Liver (tissue), 9 donors: ENCODE measurements around the gene LRCH3. TPM values are rescaled to one million over a fixed set of nuclear protein-coding genes. Genes with fewer than 3 reads are reported as not detected.

Experiments
- DNase-seq: peaks from one replicate; pipeline ENCODE4 v3.0.0-alpha.2; 2017; ENCODE audit warnings: low spot score
- H3K27ac ChIP-seq, 2 donors: one replicate each; pipeline ENCODE4 v1.7.0; 2013; ENCODE audit warnings: inconsistent platforms in 2 of 2, low read length in 2 of 2, control low read depth in 1 of 2, low read depth in 1 of 2, mild to moderate bottlenecking in 1 of 2
- H3K27me3 ChIP-seq, 4 donors: one replicate each; pipeline versions ENCODE4 v1.6.1 to v1.7.0; 2013; ENCODE audit warnings: low read length in 3 of 4, inconsistent platforms in 1 of 4, mild to moderate bottlenecking in 1 of 4, moderate library complexity in 1 of 4; ENCODE audit not compliant: control insufficient read depth in 4 of 4, insufficient read depth in 4 of 4
- H3K36me3 ChIP-seq, 4 donors: one replicate each; pipeline versions ENCODE4 v1.6.1 to v1.7.0; 2013; ENCODE audit warnings: low read length in 3 of 4, mild to moderate bottlenecking in 3 of 4, low read depth in 1 of 4, moderate library complexity in 1 of 4; ENCODE audit not compliant: control insufficient read depth in 4 of 4, insufficient read depth in 3 of 4
- H3K4me1 ChIP-seq, 4 donors: one replicate each; pipeline versions ENCODE4 v1.6.1 to v1.7.0; 2013; ENCODE audit warnings: low read length in 3 of 4, mild to moderate bottlenecking in 3 of 4, moderate library complexity in 1 of 4; ENCODE audit not compliant: control insufficient read depth in 4 of 4, insufficient read depth in 4 of 4
- H3K4me3 ChIP-seq, 3 donors: one replicate each; pipeline versions ENCODE4 v1.6.1 to v1.7.0; 2013; ENCODE audit warnings: low read length in 3 of 3, control low read depth in 1 of 3, low read depth in 1 of 3, mild to moderate bottlenecking in 1 of 3
- H3K9ac ChIP-seq, 2 donors: one replicate each; pipeline ENCODE4 v1.7.0; 2013; ENCODE audit warnings: low read length in 2 of 2, mild to moderate bottlenecking in 2 of 2, moderate library complexity in 2 of 2, control low read depth in 1 of 2, low read depth in 1 of 2
- H3K9me3 ChIP-seq, 4 donors: one replicate each; pipeline versions ENCODE4 v1.6.1 to v1.7.0; 2013; ENCODE audit warnings: low read length in 3 of 4; ENCODE audit not compliant: control insufficient read depth in 4 of 4
- EGR1 ChIP-seq, 2 donors: IDR thresholded peaks; 2 replicates each; pipeline ENCODE4 v1.6.1; 2016 to 2018; ENCODE audit warnings: antibody characterized with exemption in 2 of 2, low read depth in 2 of 2
- FOXA1 ChIP-seq: IDR thresholded peaks from 2 replicates; pipeline ENCODE4 v1.6.1; 2016; ENCODE audit warnings: antibody characterized with exemption
- FOXA2 ChIP-seq: IDR thresholded peaks from 2 replicates; pipeline ENCODE4 v1.6.1; 2016; ENCODE audit warnings: antibody characterized with exemption
- GABPA ChIP-seq, 2 donors: IDR thresholded peaks in 1 of 2; conservative IDR thresholded peaks in 1 of 2; 2 replicates each; pipeline ENCODE4 v1.6.1; 2016; ENCODE audit warnings: antibody characterized with exemption in 2 of 2, mild to moderate bottlenecking in 1 of 2, moderate library complexity in 1 of 2
- HNF4A ChIP-seq, 2 donors: conservative IDR thresholded peaks; 2 replicates each; pipeline ENCODE4 v1.6.1; 2016; ENCODE audit warnings: antibody characterized with exemption in 2 of 2, mild to moderate bottlenecking in 2 of 2
- HNF4G ChIP-seq: IDR thresholded peaks from 2 replicates; pipeline ENCODE4 v1.6.1; 2016; ENCODE audit warnings: antibody characterized with exemption
- JUND ChIP-seq, 2 donors: IDR thresholded peaks; 2 replicates each; pipeline ENCODE4 v1.6.1; 2016; ENCODE audit warnings: antibody characterized with exemption in 2 of 2
- RAD21 ChIP-seq, 2 donors: IDR thresholded peaks; 2 replicates each; pipeline ENCODE4 v1.6.1; 2016; ENCODE audit warnings: antibody characterized with exemption in 2 of 2, mild to moderate bottlenecking in 2 of 2
- TAF1 ChIP-seq: conservative IDR thresholded peaks from 2 replicates; pipeline ENCODE4 v1.6.1; 2016; ENCODE audit warnings: antibody characterized with exemption, mild to moderate bottlenecking
- YY1 ChIP-seq: IDR thresholded peaks from 2 replicates; pipeline ENCODE4 v1.6.1; 2016; ENCODE audit warnings: antibody characterized with exemption, mild to moderate bottlenecking
- WGBS: extraction: QIAGEN DNeasy Blood & Tissue Kit; methylation state at CpG from one replicate; pipeline ENCODE4 v1.1.7; 2013; 5-methylcytosine and 5-hydroxymethylcytosine counted together
- polyA plus RNA-seq, 2 donors: library from polyadenylated mRNA; stranded (reverse) in 1 of 2; unstranded in 1 of 2; fragments of 200-250 nt in 1 of 2; fragments of >200 nt in 1 of 2; fragmentation: Nextera tagmentation in 1 of 2; extraction: Ambion mirVana in 1 of 2; gene quantifications; one replicate each; pipeline versions ENCODE4 v1.2.1 to v1.2.3, GENCODE V29; 2013 to 2015
- total RNA-seq, 2 donors: library from RNA; depleted of rRNA; stranded (reverse); fragments of >200 nt; gene quantifications; one replicate each; pipeline ENCODE4 v1.2.3, GENCODE V29; 2014
- TF ChIP-seq, protein P1 (sequence below): IDR thresholded peaks from 2 replicates; pipeline ENCODE4 v1.6.1; 2016; ENCODE audit warnings: antibody characterized with exemption
- TF ChIP-seq, protein P2 (sequence below): IDR thresholded peaks from 2 replicates; pipeline ENCODE4 v1.6.1; 2016; ENCODE audit warnings: antibody characterized with exemption
- TF ChIP-seq, protein P3 (sequence below): IDR thresholded peaks from 2 replicates; pipeline ENCODE4 v1.6.1; 2016; ENCODE audit warnings: antibody characterized with exemption
- TF ChIP-seq, protein P4 (sequence below): fragments of 150-350 bp; IDR thresholded peaks from 2 replicates; pipeline ENCODE4 v1.5.1; 2017; ENCODE audit warnings: improper control_type of control experiment, low read depth, low read length; ENCODE audit not compliant: missing input control
- donor health status: healthy.
- donor health status: healthy.
- donor health status: healthy.
- donor health status: healthy.
- donor health status: healthy.

The LRCH3 gene
- total and polyA plus RNA-seq, 4 donors = 6.2 to 67.2 (median 19.7) TPM

DNA sequence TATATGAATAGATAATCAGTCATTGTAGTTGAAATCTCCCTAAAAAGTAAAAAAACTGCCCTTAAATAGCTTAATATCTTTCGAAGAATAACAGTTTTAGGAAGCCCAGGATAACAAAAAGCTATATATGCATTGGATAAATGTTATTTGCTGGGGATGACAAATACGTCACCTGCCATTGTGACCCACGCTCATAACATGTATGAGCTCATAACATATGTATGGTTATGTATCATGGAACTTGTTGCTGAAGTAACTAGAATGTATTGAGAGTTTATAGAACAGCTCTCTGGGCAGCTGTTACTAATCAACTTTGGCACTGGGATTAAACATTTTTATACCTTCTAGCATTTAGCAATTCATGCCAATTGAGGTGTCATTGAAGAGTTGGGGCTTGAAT, 1.7 kb upstream of the LRCH3 start:
- TF ChIP-seq GABPA (IDR thresholded peaks at IDR 0.05 in 1 of 2, conservative IDR thresholded peaks at IDR 0.05 in 1 of 2) = no peak
- TF ChIP-seq, protein P1, sequence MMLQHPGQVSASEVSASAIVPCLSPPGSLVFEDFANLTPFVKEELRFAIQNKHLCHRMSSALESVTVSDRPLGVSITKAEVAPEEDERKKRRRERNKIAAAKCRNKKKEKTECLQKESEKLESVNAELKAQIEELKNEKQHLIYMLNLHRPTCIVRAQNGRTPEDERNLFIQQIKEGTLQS = no peak
- no peak for TF ChIP-seq TAF1
- TF ChIP-seq FOXA2 = no peak
- TF ChIP-seq HNF4A (conservative IDR thresholded peaks at IDR 0.05) = no peak
- no peak for TF ChIP-seq JUND (IDR thresholded peaks at IDR 0.05)
- Histone ChIP-seq H3K27ac (no peak overlapping the region), H3K9me3 (no peaks in the 10 kb centered on the region), H3K27me3 (no peaks in the 10 kb centered on the region), H3K36me3 (peaks cover 0 to 2% (median 0%) of the 10 kb centered on the region in 4 donors), H3K4me3 (no peak overlapping the region), H3K9ac (no peak overlapping the region), H3K4me1 (peaks cover 3 to 19% (median 5%) of the 10 kb centered on the region in 4 donors)
- no peak for DNase-seq
- 95% methylated on average over 3 of the region's 3 CpGs for WGBS

DNA sequence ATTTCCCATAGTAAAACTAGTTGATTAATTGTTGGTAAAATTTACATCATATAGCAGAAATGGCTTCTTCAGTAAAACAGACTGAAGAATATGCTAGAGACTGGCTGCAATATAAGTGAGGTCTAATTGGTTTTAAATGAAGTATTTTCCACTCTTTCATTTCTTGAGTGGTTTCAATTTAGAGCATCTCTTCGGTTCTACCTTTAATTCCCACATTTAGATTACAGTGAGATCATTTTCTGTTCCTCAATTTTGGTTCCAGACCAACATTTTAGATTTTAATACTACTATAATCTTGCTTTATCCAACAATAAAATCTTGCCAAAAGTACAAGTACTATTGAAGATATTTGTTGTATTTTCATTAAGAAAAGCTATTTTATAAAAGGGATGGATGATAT, 1.0 kb upstream of the LRCH3 start:
- TF ChIP-seq HNF4G = no peak
- TF ChIP-seq JUND (IDR thresholded peaks at IDR 0.05) = no peak
- TF ChIP-seq, protein P2, sequence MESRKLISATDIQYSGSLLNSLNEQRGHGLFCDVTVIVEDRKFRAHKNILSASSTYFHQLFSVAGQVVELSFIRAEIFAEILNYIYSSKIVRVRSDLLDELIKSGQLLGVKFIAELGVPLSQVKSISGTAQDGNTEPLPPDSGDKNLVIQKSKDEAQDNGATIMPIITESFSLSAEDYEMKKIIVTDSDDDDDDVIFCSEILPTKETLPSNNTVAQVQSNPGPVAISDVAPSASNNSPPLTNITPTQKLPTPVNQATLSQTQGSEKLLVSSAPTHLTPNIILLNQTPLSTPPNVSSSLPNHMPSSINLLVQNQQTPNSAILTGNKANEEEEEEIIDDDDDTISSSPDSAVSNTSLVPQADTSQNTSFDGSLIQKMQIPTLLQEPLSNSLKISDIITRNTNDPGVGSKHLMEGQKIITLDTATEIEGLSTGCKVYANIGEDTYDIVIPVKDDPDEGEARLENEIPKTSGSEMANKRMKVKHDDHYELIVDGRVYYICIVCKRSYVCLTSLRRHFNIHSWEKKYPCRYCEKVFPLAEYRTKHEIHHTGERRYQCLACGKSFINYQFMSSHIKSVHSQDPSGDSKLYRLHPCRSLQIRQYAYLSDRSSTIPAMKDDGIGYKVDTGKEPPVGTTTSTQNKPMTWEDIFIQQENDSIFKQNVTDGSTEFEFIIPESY = no peak
- no peak for TF ChIP-seq GABPA (IDR thresholded peaks at IDR 0.05 in 1 of 2, conservative IDR thresholded peaks at IDR 0.05 in 1 of 2)
- TF ChIP-seq RAD21 (IDR thresholded peaks at IDR 0.05) = no peak
- TF ChIP-seq YY1 = no peak
- TF ChIP-seq, protein P3, sequence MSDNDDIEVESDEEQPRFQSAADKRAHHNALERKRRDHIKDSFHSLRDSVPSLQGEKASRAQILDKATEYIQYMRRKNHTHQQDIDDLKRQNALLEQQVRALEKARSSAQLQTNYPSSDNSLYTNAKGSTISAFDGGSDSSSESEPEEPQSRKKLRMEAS = no peak
- no peak for TF ChIP-seq TAF1
- no peak for DNase-seq
- no peak overlapping the region for H3K4me3 ChIP-seq
- no peak overlapping the region for H3K9ac ChIP-seq
- H3K36me3 ChIP-seq = no peaks in the 10 kb centered on the region
- H3K4me1 ChIP-seq = peaks cover 3 to 21% (median 5%) of the 10 kb centered on the region in 4 donors
- 81% methylated on average over 1 of the region's 1 CpG for WGBS
- no peaks in the 10 kb centered on the region for H3K27me3 ChIP-seq
- H3K9me3 ChIP-seq = no peaks in the 10 kb centered on the region
- H3K27ac ChIP-seq = no peak overlapping the region

DNA sequence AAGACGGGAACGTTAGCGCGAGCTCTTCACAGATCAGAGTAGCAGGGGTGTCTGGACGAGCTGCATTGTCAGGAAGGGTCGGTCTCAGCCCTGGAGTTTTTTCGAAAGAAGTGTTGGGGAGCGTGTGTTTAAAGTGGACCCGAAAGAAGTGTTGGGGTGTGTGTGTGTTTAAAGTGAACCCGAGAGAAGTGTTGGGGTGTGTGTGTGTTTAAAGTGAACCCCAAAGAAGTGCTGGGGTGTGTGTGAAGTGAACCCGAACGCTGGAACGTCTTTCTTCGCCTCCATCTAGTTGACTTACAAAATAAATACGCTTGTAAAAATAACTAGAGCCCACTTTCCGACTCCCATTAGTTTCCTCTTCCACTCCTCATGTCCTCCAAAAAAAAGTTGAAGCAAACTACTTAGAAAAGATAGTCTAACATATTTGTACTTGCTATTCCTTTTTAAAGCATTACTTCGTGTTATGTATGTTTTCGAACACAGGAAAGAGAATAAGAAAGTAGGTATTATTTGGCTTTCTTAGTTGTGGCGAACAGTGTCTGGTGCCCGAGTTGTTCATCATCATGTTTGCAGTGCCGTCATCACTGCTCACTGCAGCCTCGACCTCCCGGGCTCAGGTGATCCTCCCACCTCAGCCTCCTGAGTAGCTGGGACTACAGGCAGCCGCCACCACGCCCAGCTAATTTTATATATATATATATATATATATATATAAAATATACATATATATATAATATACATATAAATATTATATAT, 1.0 kb downstream of the LRCH3 start:
- peak overlapping the region; percentile 53 to 84 for H3K9ac ChIP-seq
- no peak for DNase-seq
- H3K36me3 ChIP-seq = no peaks in the 10 kb centered on the region

More for the DNA sequence above, 1.0 kb downstream of the LRCH3 start:
- H3K27me3 ChIP-seq = no peaks in the 10 kb centered on the region
- no peaks in the 10 kb centered on the region for H3K9me3 ChIP-seq
- H3K4me1 ChIP-seq = peaks cover 3 to 22% (median 5%) of the 10 kb centered on the region in 4 donors
- WGBS = 23% methylated on average over 25 of the region's 25 CpGs
- peak overlapping the region; percentile 83 to 92 (median 91) for H3K4me3 ChIP-seq
- TF ChIP-seq HNF4A (conservative IDR thresholded peaks at IDR 0.05) (no peak), RAD21 (IDR thresholded peaks at IDR 0.05) (no peak), FOXA1 (no peak), GABPA (IDR thresholded peaks at IDR 0.05 in 1 of 2, conservative IDR thresholded peaks at IDR 0.05 in 1 of 2) (no peak), JUND (IDR thresholded peaks at IDR 0.05) (no peak), HNF4G (no peak), TAF1 (no peak), EGR1 (IDR thresholded peaks at IDR 0.05; ENCODE audit: low read depth in 2 of 2) (no peak)
- TF ChIP-seq, protein P3 = no peak
- TF ChIP-seq, protein P1 = no peak
- TF ChIP-seq, protein P2 = no peak
- TF ChIP-seq, protein P4, sequence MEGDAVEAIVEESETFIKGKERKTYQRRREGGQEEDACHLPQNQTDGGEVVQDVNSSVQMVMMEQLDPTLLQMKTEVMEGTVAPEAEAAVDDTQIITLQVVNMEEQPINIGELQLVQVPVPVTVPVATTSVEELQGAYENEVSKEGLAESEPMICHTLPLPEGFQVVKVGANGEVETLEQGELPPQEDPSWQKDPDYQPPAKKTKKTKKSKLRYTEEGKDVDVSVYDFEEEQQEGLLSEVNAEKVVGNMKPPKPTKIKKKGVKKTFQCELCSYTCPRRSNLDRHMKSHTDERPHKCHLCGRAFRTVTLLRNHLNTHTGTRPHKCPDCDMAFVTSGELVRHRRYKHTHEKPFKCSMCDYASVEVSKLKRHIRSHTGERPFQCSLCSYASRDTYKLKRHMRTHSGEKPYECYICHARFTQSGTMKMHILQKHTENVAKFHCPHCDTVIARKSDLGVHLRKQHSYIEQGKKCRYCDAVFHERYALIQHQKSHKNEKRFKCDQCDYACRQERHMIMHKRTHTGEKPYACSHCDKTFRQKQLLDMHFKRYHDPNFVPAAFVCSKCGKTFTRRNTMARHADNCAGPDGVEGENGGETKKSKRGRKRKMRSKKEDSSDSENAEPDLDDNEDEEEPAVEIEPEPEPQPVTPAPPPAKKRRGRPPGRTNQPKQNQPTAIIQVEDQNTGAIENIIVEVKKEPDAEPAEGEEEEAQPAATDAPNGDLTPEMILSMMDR = no peak
- peak overlapping the region; percentile 91 to 96 for H3K27ac ChIP-seq
